Esophagus squamous epithelium (tissue), 4 donors: ENCODE results near the gene MRPS31.

Source experiments
- CTCF ChIP-seq, 6 experiments: fragments of 450-650 bp in 4 of 6; fragments of 200-600 bp in 2 of 6; sonication (generic) in 2 of 6; IDR thresholded peaks; one replicate each; pipeline ENCODE4 v1.5.1; 2016 to 2019; ENCODE audit warnings: antibody characterized with exemption in 6 of 6, mild to moderate bottlenecking in 4 of 6, moderate library complexity in 4 of 6
- POLR2A ChIP-seq, 4 donors: fragments of 450-650 bp; IDR thresholded peaks; one replicate each; pipeline ENCODE4 v1.6.1; 2017; ENCODE audit warnings: antibody characterized with exemption in 4 of 4, mild to moderate bottlenecking in 4 of 4, moderate library complexity in 3 of 4

- no peak for TF ChIP-seq CTCF (IDR thresholded peaks at IDR 0.05)
- no peak for TF ChIP-seq POLR2A (IDR thresholded peaks at IDR 0.05)
These were observed 30.5 kb upstream of the MRPS31 start for GRCh38 chr13:40801255-40802217.
